B cell (primary cell): Measurements from ENCODE around the gene NTRK3. TPM values are rescaled to one million over a fixed set of nuclear protein-coding genes. Genes with fewer than 3 reads are reported as not detected.

Source experiments
- ATAC-seq: fragments of 200-7000 bp; cut with Tn5 transposase; one replicate; pipeline ENCODE4 v1.10.0; 2021; ENCODE audit warnings: low read depth, mild to moderate bottlenecking, moderate number of reproducible peaks, moderate library complexity
- CTCF ChIA-PET: fragments of 350-600 bp; sonication (Branson Sonifier 250); formaldehyde crosslinking; loops from one replicate; lab custom pipeline; 2021; ENCODE audit warnings: antibody characterized with exemption, inconsistent platforms; lab: Charles Lee
- POLR2A ChIA-PET: fragments of 350-600 bp; sonication (Branson Sonifier 250); formaldehyde crosslinking; loops from one replicate; lab custom pipeline; 2021; ENCODE audit warnings: antibody characterized with exemption; lab: Charles Lee
- DNase-seq: peaks from one replicate; pipeline ENCODE4 v3.0.0; 2013
- H2AFZ ChIP-seq: 2 replicates; pipeline ENCODE4 v1.6.1; 2012; ENCODE audit warnings: mild to moderate bottlenecking, low read depth, low read length; ENCODE audit not compliant: insufficient read depth, poor library complexity, severe bottlenecking
- H3K27ac ChIP-seq, 2 donors: 1 replicate in 1 of 2; 2 replicates in 1 of 2; pipeline ENCODE4 v1.5.1; 2012 to 2013; ENCODE audit warnings: low read length in 2 of 2, mild to moderate bottlenecking in 2 of 2, moderate library complexity in 1 of 2
- H3K27me3 ChIP-seq, 4 experiments: fragments of 200-600 bp in 1 of 4; sonication (generic) in 1 of 4; replicated peaks in 1 of 4; 1 replicate in 2 of 4; 2 replicates in 2 of 4; pipeline versions ENCODE4 v1.6.1 to v1.7.0; 2013 to 2016; ENCODE audit warnings: low read length in 3 of 4, mild to moderate bottlenecking in 2 of 4, mixed read lengths in 1 of 4, moderate library complexity in 1 of 4; ENCODE audit not compliant: insufficient read depth in 4 of 4, control insufficient read depth in 3 of 4; ENCODE audit errors: control extremely low read depth in 1 of 4
- H3K36me3 ChIP-seq, 2 experiments: replicated peaks in 1 of 2; 1 replicate in 1 of 2; 2 replicates in 1 of 2; pipeline versions ENCODE4 v1.6.1 to v1.7.1; 2013; ENCODE audit warnings: low read length in 1 of 2; ENCODE audit not compliant: insufficient read depth in 2 of 2, control insufficient read depth in 1 of 2; ENCODE audit errors: control extremely low read depth in 1 of 2, extremely low read depth in 1 of 2
- H3K4me1 ChIP-seq, 2 donors: fragments of 200-600 bp in 1 of 2; sonication (generic) in 1 of 2; 1 replicate in 1 of 2; 2 replicates in 1 of 2; pipeline versions ENCODE4 v1.5.1 to v1.6.1; 2013 to 2017; ENCODE audit warnings: low read length in 2 of 2; ENCODE audit not compliant: control insufficient read depth in 2 of 2, insufficient read depth in 2 of 2
- H3K4me2 ChIP-seq: replicated peaks from 2 replicates; pipeline ENCODE3; 2012; ENCODE audit warnings: mild to moderate bottlenecking, low read depth, low read length; ENCODE audit not compliant: poor library complexity, severe bottlenecking
- H3K4me3 ChIP-seq, 5 experiments: fragments of 200-600 bp in 1 of 5; sonication (generic) in 1 of 5; 1 replicate in 3 of 5; 2 replicates in 2 of 5; pipeline versions ENCODE4 v1.5.1 to v1.7.0; 2011 to 2016; ENCODE audit warnings: low read length in 4 of 5, mild to moderate bottlenecking in 4 of 5, low read depth in 2 of 5, control low read depth in 1 of 5, moderate library complexity in 1 of 5; ENCODE audit not compliant: insufficient read depth in 1 of 5; ENCODE audit errors: control extremely low read depth in 1 of 5, extremely low read depth in 1 of 5
- H3K79me2 ChIP-seq: fragments of 200-600 bp; sonication (generic); one replicate; pipeline ENCODE4 v1.6.0; 2016; ENCODE audit warnings: low read length; ENCODE audit not compliant: control insufficient read depth, insufficient read depth
- H3K9ac ChIP-seq: fragments of 200-600 bp; sonication (generic); 2 replicates; pipeline ENCODE4 v1.6.1; 2017; ENCODE audit warnings: mild to moderate bottlenecking, low read length, moderate library complexity
- H3K9me3 ChIP-seq, 3 donors: one replicate each; pipeline versions ENCODE4 v1.6.1 to v1.7.1; 2013; ENCODE audit warnings: low read length in 2 of 3; ENCODE audit not compliant: control insufficient read depth in 2 of 3, insufficient read depth in 1 of 3; ENCODE audit errors: control extremely low read depth in 1 of 3
- H4K20me1 ChIP-seq: 2 replicates; pipeline ENCODE4 v1.6.0; 2012; ENCODE audit warnings: mild to moderate bottlenecking, low read length; ENCODE audit not compliant: insufficient read depth, control insufficient read depth, poor library complexity, severe bottlenecking
- H3K27ac Mint-ChIP-seq: one replicate; pipeline ENCODE4 v1.8.0; 2021; ENCODE audit warnings: mixed read lengths
- H3K27me3 Mint-ChIP-seq: one replicate; pipeline ENCODE4 v1.8.0; 2021; ENCODE audit warnings: mixed read lengths
- H3K4me1 Mint-ChIP-seq: one replicate; pipeline ENCODE4 v1.8.0; 2021; ENCODE audit warnings: mixed read lengths
- H3K4me3 Mint-ChIP-seq: one replicate; pipeline ENCODE4 v1.8.0; 2021; ENCODE audit warnings: mixed read lengths
- H3K9me3 Mint-ChIP-seq: one replicate; pipeline ENCODE4 v1.8.0; 2022; ENCODE audit warnings: mixed read lengths; ENCODE audit not compliant: insufficient read depth
- EZH2 ChIP-seq: IDR thresholded peaks from 2 replicates; pipeline ENCODE4 v1.6.1; 2012; ENCODE audit warnings: borderline replicate concordance, low read depth, mild to moderate bottlenecking, moderate library complexity, low read length; ENCODE audit not compliant: insufficient read depth, poor library complexity, severe bottlenecking
- WGBS: methylation state at CpG from one replicate; pipeline ENCODE4 v1.1.5; 2013; ENCODE audit warnings: missing lambda C conversion rate; ENCODE audit not compliant: insufficient coverage; 5-methylcytosine and 5-hydroxymethylcytosine counted together
- intact Hi-C: fragments of 100-400 bp; cut with micrococcal nuclease; formaldehyde crosslinking; loops from one replicate; pipeline ENCODE4 v1.10.0; 2022
- polyA plus RNA-seq: library from polyadenylated mRNA; depleted of rRNA; stranded (reverse); fragments of >200 nt; gene quantifications from 2 replicates; pipeline ENCODE4 v1.2.3, GENCODE V29; 2012
- total RNA-seq, 2 donors: library from RNA; stranded (reverse); fragments of 120-200 nt in 1 of 2; gene quantifications; 1 replicate in 1 of 2; 2 replicates in 1 of 2; pipeline versions ENCODE4 v1.2.3 to v1.2.4, GENCODE V29; 2013 to 2022
- TF ChIP-seq, protein P1 (sequence below): fragments of 200-600 bp; IDR thresholded peaks from one replicate; pipeline ENCODE4 v1.8.0; 2022; ENCODE audit warnings: antibody characterized with exemption, mild to moderate bottlenecking

Gene NTRK3
- total and polyA plus RNA-seq, 2 donors (not counting 1 experiment from before 2014, with no cell fraction given), result not detected

GRCh38 chr15:87902772-87903426 lies 353.6 kb downstream of the NTRK3 start:
- ATAC-seq (no peak), DNase-seq (no peak)
- Histone ChIP-seq H3K9ac (no peak overlapping the region), H4K20me1 (no peaks in the 10 kb centered on the region), H3K4me3 (no peak overlapping the region), H3K4me1 (no peaks in the 10 kb centered on the region), H3K4me2 (no peak overlapping the region), H3K9me3 (peaks cover 0 to 3% (median 0%) of the 10 kb centered on the region in 3 donors), H2AFZ (no peak overlapping the region), H3K27me3 (no peaks in the 10 kb centered on the region), H3K27ac (no peak overlapping the region), H3K36me3 (no peaks in the 10 kb centered on the region), H3K79me2 (no peaks in the 10 kb centered on the region)
- peaks cover 1% of the 10 kb centered on the region for H3K9me3 Mint-ChIP-seq
- H3K4me3 Mint-ChIP-seq, result no peak overlapping the region
- no peak for TF ChIP-seq EZH2
- TF ChIP-seq, protein P1, sequence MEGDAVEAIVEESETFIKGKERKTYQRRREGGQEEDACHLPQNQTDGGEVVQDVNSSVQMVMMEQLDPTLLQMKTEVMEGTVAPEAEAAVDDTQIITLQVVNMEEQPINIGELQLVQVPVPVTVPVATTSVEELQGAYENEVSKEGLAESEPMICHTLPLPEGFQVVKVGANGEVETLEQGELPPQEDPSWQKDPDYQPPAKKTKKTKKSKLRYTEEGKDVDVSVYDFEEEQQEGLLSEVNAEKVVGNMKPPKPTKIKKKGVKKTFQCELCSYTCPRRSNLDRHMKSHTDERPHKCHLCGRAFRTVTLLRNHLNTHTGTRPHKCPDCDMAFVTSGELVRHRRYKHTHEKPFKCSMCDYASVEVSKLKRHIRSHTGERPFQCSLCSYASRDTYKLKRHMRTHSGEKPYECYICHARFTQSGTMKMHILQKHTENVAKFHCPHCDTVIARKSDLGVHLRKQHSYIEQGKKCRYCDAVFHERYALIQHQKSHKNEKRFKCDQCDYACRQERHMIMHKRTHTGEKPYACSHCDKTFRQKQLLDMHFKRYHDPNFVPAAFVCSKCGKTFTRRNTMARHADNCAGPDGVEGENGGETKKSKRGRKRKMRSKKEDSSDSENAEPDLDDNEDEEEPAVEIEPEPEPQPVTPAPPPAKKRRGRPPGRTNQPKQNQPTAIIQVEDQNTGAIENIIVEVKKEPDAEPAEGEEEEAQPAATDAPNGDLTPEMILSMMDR, result no peak
- no peak overlapping the region for H3K27ac Mint-ChIP-seq
- WGBS, result 80% methylated on average over 10 of the region's 10 CpGs
- intact Hi-C loops, result no loop called here
- no peaks in the 10 kb centered on the region for H3K27me3 Mint-ChIP-seq
- ChIA-PET POLR2A (no interaction called here), CTCF (no interaction called here)
- H3K4me1 Mint-ChIP-seq, result no peaks in the 10 kb centered on the region

DNA sequence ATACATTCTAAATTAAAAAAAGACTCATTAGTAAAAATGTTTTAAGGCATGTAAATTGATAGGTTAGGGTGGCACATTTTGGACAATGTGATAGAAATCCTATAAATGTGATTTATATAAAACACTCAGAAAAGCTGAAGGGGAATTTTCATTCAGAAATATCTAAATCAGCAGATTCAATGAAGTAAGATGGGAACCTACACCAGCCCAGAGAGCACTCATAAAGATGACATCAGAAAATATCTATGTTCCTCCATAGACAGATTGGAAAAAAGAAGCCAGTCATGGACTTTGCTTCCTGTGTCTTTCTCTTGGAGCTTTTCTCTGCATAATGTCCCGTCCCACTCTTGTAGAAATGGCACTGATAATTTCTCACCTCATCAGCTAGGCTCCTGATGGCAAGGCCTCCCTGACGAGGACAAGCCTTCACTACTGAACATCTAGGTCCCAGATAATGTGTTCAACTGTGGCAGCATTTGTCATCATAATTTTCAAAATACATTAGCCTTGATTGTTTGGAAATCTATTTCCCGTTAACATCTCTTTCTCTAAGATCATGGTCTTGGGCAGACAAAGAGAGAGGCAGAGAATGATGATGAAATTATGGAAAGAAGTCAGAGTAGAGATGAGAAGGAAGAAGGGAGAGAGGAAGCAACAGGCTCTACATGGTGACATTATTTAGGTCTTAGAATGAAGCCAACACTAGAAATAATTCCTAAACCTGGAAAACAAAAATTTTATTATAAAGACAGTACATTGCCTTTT lies 354.4 kb downstream of the NTRK3 start:
- Histone ChIP-seq H3K9me3 (peaks cover 0 to 3% (median 0%) of the 10 kb centered on the region in 3 donors), H3K27ac (no peak overlapping the region), H3K36me3 (no peaks in the 10 kb centered on the region), H3K4me2 (no peak overlapping the region), H3K4me3 (no peak overlapping the region), H2AFZ (no peak overlapping the region), H3K4me1 (no peaks in the 10 kb centered on the region), H3K79me2 (no peaks in the 10 kb centered on the region), H3K27me3 (no peaks in the 10 kb centered on the region), H4K20me1 (no peaks in the 10 kb centered on the region), H3K9ac (no peak overlapping the region)
- ATAC-seq, result no peak
- Mint-ChIP-seq H3K4me3 (no peak overlapping the region), H3K9me3 (peaks cover 1% of the 10 kb centered on the region), H3K27me3 (no peaks in the 10 kb centered on the region), H3K4me1 (no peaks in the 10 kb centered on the region), H3K27ac (no peak overlapping the region)
- ChIA-PET POLR2A (no interaction called here), CTCF (no interaction called here)
- no peak for TF ChIP-seq EZH2
- TF ChIP-seq, protein P1, result no peak
- 43% methylated on average over 1 of the region's 3 CpGs for WGBS
- intact Hi-C loops, result no loop called here
- DNase-seq, result no peak
